Keratinocyte (primary cell): Measurements from ENCODE around the gene ZNF202. TPM values are rescaled to one million over a fixed set of nuclear protein-coding genes. Genes with fewer than 3 reads are reported as not detected.

ENCODE experiments used
- DNase-seq: peaks from one replicate; pipeline ENCODE4 v3.0.0-alpha.2; 2011; ENCODE audit warnings: low read depth, missing footprints, low spot score
- FAIRE-seq: peaks from 2 replicates; lab custom pipeline; 2011; peaks lifted over from hg19 to GRCh38; lab: Jason Lieb, UNC
- H2AFZ ChIP-seq: 2 replicates; pipeline ENCODE4 v1.6.0; 2012; ENCODE audit warnings: low read length, control low read depth, inconsistent platforms; ENCODE audit not compliant: control insufficient read depth
- H3K27ac ChIP-seq: 2 replicates; pipeline ENCODE4 v1.5.1; 2011; ENCODE audit warnings: low read length; ENCODE audit not compliant: control insufficient read depth, insufficient read depth
- H3K27me3 ChIP-seq: 3 replicates; pipeline ENCODE4 v1.6.0; 2011; ENCODE audit warnings: low read length; ENCODE audit not compliant: control insufficient read depth, insufficient read depth; ENCODE audit errors: extremely low read depth
- H3K36me3 ChIP-seq, 2 experiments: 2 replicates in 1 of 2; 3 replicates in 1 of 2; pipeline ENCODE4 v1.5.1; 2011; ENCODE audit warnings: low read length in 2 of 2, mild to moderate bottlenecking in 1 of 2; ENCODE audit not compliant: control insufficient read depth in 2 of 2, insufficient read depth in 2 of 2; ENCODE audit errors: extremely low read depth in 1 of 2
- H3K4me1 ChIP-seq: 3 replicates; pipeline ENCODE4 v1.5.1; 2011; ENCODE audit warnings: low read length; ENCODE audit not compliant: control insufficient read depth, insufficient read depth; ENCODE audit errors: extremely low read depth
- H3K4me2 ChIP-seq: 3 replicates; pipeline ENCODE4 v1.6.0; 2011; ENCODE audit warnings: low read depth, low read length; ENCODE audit not compliant: control insufficient read depth, insufficient read depth; ENCODE audit errors: extremely low read depth
- H3K4me3 ChIP-seq, 3 experiments: fragments of 200-600 bp in 1 of 3; sonication (generic) in 1 of 3; 2 replicates in 2 of 3; 3 replicates in 1 of 3; pipeline ENCODE4 v1.5.1; 2011 to 2016; ENCODE audit warnings: low read length in 3 of 3, mild to moderate bottlenecking in 3 of 3, control low read depth in 2 of 3, inconsistent platforms in 1 of 3, low read depth in 1 of 3, mixed read lengths in 1 of 3, mixed run types in 1 of 3, moderate library complexity in 1 of 3; ENCODE audit not compliant: control insufficient read depth in 2 of 3, insufficient read depth in 2 of 3; ENCODE audit errors: extremely low read depth in 1 of 3
- H3K79me2 ChIP-seq: 2 replicates; pipeline ENCODE4 v1.6.0; 2012; ENCODE audit warnings: low read length; ENCODE audit not compliant: control insufficient read depth, insufficient read depth
- H3K9ac ChIP-seq: 3 replicates; pipeline ENCODE4 v1.6.0; 2011; ENCODE audit warnings: low read length; ENCODE audit not compliant: control insufficient read depth, insufficient read depth; ENCODE audit errors: extremely low read depth
- H3K9me1 ChIP-seq: 3 replicates; pipeline ENCODE4 v1.6.0; 2011; ENCODE audit warnings: low read length; ENCODE audit not compliant: control insufficient read depth, insufficient read depth; ENCODE audit errors: extremely low read depth
- H3K9me3 ChIP-seq: 2 replicates; pipeline ENCODE4 v1.5.1; 2012; ENCODE audit warnings: low read depth, low read length; ENCODE audit not compliant: control insufficient read depth
- H4K20me1 ChIP-seq: 3 replicates; pipeline ENCODE4 v1.6.0; 2011; ENCODE audit warnings: low read length; ENCODE audit not compliant: control insufficient read depth, insufficient read depth; ENCODE audit errors: extremely low read depth
- CTCF ChIP-seq, 3 experiments: IDR thresholded peaks in 1 of 3; conservative IDR thresholded peaks in 1 of 3; optimal IDR thresholded peaks in 1 of 3; 2 replicates in 2 of 3; 3 replicates in 1 of 3; pipeline versions ENCODE3 to v1.5.1; 2011; ENCODE audit warnings: low read length in 3 of 3, mild to moderate bottlenecking in 3 of 3, moderate library complexity in 2 of 3, control low read depth in 1 of 3, inconsistent platforms in 1 of 3; ENCODE audit not compliant: insufficient read depth in 2 of 3; ENCODE audit errors: extremely low read depth in 1 of 3
- EZH2 ChIP-seq: IDR thresholded peaks from one replicate; pipeline ENCODE4 v1.6.1; 2012; ENCODE audit warnings: inconsistent platforms, mild to moderate bottlenecking, low read length, moderate library complexity
- dilution Hi-C: fragments of 300-500 bp; cut with MboI; formaldehyde crosslinking; loops from one replicate; pipeline ENCODE4 v1.7.0; 2020; ENCODE audit warnings: low sequenced_read_pairs; ENCODE audit not compliant: extremely low pct_ligation_motif_present
- polyA plus RNA-seq, 5 experiments: library from polyadenylated mRNA; depleted of rRNA in 3 of 5; stranded (reverse) in 3 of 5; stranded (forward) in 1 of 5; unstranded in 1 of 5; fragments of >200 nt; gene quantifications; 1 replicate in 1 of 5; 2 replicates in 3 of 5; 3 replicates in 1 of 5; pipeline versions ENCODE4 v1.2.1 to v1.2.3, GENCODE V29; 2011 to 2012; ENCODE audit warnings: missing spikeins in 2 of 5, low read depth in 1 of 5, low replicate concordance in 1 of 5

The ZNF202 gene
- polyA plus RNA-seq, 1 donor (not counting 4 experiments of a cell fraction or from before 2014, with no cell fraction given): 11.4 TPM

DNA sequence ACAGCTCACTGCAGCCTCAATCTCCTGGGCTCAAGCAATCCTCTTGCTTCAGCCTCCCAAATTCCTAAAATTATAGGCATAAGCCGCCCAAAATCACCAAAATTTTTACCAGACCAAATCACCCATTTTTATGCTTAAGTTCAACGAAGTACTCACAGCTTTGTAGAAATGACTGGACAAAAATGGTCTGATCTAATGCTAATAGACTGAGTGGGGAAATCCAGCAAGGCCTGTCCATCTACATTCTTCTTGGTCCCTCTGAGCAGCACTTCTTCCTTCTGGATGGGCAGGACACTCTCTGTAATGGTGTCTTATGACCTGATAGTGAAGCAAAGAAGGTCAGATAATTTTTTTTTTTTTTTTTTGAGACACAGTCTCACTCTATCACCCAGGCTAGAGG, 31.6 kb upstream of the ZNF202 start:
- dilution Hi-C loops: no loop called here

DNA sequence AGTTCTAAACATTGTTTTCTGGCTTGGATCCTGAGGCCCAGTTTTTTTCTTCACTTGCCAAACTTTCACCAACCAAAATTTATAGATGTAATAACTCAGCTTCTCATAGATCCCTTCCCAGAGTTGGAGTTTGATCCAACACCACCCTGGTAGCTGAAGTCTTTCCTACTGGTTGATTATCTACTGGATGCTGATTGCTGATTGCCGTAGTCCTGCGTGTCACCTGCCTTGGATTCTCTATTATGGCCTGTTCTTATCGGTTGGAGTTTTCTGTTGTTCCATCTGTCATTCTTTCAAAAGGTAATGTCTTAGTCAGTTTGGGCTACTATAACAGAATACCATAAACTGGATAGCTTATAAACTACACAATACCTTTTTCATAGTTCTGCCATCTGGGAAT, 30.2 kb upstream of the ZNF202 start:
- H3K4me3 ChIP-seq: no peak overlapping the region
- no peaks in the 10 kb centered on the region for H3K4me1 ChIP-seq
- H2AFZ ChIP-seq: no peak overlapping the region
- H3K9ac ChIP-seq: no peak overlapping the region
- DNase-seq: no peak
- H4K20me1 ChIP-seq: no peaks in the 10 kb centered on the region
- dilution Hi-C loops: no loop called here
- no peak for TF ChIP-seq CTCF (optimal IDR thresholded peaks at IDR 0.05 in 1 of 3, IDR thresholded peaks at IDR 0.05 in 1 of 3, conservative IDR thresholded peaks at IDR 0.05 in 1 of 3; ENCODE audit: extremely low read depth in 1 of 3, insufficient read depth in 2 of 3, low read length in 3 of 3)
- TF ChIP-seq EZH2: no peak
- no peaks in the 10 kb centered on the region for H3K79me2 ChIP-seq
- FAIRE-seq: no peak
- no peaks in the 10 kb centered on the region for H3K36me3 ChIP-seq
- H3K4me2 ChIP-seq: no peak overlapping the region
- no peaks in the 10 kb centered on the region for H3K9me1 ChIP-seq
- no peaks in the 10 kb centered on the region for H3K27me3 ChIP-seq
- no peak overlapping the region for H3K27ac ChIP-seq
- H3K9me3 ChIP-seq: no peaks in the 10 kb centered on the region

More for the DNA sequence above, 31.6 kb upstream of the ZNF202 start:
- Histone ChIP-seq H3K27ac (no peak overlapping the region), H2AFZ (no peak overlapping the region), H3K79me2 (no peaks in the 10 kb centered on the region), H3K27me3 (no peaks in the 10 kb centered on the region), H3K4me1 (no peaks in the 10 kb centered on the region), H3K9ac (no peak overlapping the region), H3K9me1 (no peaks in the 10 kb centered on the region), H3K36me3 (no peaks in the 10 kb centered on the region), H3K4me3 (no peak overlapping the region), H4K20me1 (no peaks in the 10 kb centered on the region), H3K9me3 (no peaks in the 10 kb centered on the region), H3K4me2 (no peak overlapping the region)
- DNase-seq (no peak), FAIRE-seq (no peak)
- TF ChIP-seq EZH2 (no peak), CTCF (optimal IDR thresholded peaks at IDR 0.05 in 1 of 3, IDR thresholded peaks at IDR 0.05 in 1 of 3, conservative IDR thresholded peaks at IDR 0.05 in 1 of 3; ENCODE audit: extremely low read depth in 1 of 3, insufficient read depth in 2 of 3, low read length in 3 of 3) (no peak)
